ENCODE measurements around the gene TMEM255A. TPM values are rescaled to one million over a fixed set of nuclear protein-coding genes. Genes with fewer than 3 reads are reported as not detected.
A peak's percentile ranks its signal among the peaks of the same experiment; 100 is the strongest.

Gene TMEM255A
- total RNA-seq, 1 donor from 2014 or later = 2.4 TPM

DNA sequence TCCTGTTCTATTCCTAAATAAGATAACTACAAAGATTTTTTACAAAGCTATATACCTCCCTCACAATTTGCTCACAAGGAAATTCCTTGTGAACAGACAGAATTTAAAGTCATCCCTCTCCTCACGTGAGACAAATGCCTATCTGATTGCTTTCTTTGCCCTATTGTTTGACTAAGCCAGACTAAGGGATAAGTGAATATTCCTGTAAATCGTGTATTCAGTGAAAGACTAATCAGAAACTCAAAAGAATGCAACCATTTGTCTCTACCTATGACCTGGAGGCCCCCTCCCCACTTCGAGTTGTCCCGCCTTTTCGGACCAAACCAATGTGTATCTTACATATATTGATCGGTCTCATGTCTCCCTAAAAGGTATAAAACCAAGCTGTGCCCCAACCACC is 76.0 kb downstream of the TMEM255A start:
- DNase-seq (ENCODE audit: extremely low spot score, unreplicated experiment) = no peak
- TF ChIP-seq, protein P1, sequence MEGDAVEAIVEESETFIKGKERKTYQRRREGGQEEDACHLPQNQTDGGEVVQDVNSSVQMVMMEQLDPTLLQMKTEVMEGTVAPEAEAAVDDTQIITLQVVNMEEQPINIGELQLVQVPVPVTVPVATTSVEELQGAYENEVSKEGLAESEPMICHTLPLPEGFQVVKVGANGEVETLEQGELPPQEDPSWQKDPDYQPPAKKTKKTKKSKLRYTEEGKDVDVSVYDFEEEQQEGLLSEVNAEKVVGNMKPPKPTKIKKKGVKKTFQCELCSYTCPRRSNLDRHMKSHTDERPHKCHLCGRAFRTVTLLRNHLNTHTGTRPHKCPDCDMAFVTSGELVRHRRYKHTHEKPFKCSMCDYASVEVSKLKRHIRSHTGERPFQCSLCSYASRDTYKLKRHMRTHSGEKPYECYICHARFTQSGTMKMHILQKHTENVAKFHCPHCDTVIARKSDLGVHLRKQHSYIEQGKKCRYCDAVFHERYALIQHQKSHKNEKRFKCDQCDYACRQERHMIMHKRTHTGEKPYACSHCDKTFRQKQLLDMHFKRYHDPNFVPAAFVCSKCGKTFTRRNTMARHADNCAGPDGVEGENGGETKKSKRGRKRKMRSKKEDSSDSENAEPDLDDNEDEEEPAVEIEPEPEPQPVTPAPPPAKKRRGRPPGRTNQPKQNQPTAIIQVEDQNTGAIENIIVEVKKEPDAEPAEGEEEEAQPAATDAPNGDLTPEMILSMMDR (conservative IDR thresholded peaks at IDR 0.05) = no peak
- Mint-ChIP-seq H3K4me3 (no peak overlapping the region), H3K27me3 (no peaks in the 10 kb centered on the region), H3K9me3 (no peaks in the 10 kb centered on the region), H3K36me3 (no peaks in the 10 kb centered on the region), H3K4me1 (ENCODE audit: unreplicated experiment) (no peaks in the 10 kb centered on the region), H3K27ac (no peak overlapping the region)

GRCh38 chrX:120228187-120228908 is 82.9 kb downstream of the TMEM255A start:
- H3K4me1 Mint-ChIP-seq (ENCODE audit: unreplicated experiment) = no peaks in the 10 kb centered on the region
- no peak for DNase-seq (ENCODE audit: extremely low spot score, unreplicated experiment)
- no peaks in the 10 kb centered on the region for H3K36me3 Mint-ChIP-seq
- no peak overlapping the region for H3K4me3 Mint-ChIP-seq
- no peaks in the 10 kb centered on the region for H3K27me3 Mint-ChIP-seq
- no peaks in the 10 kb centered on the region for H3K9me3 Mint-ChIP-seq
- H3K27ac Mint-ChIP-seq = no peak overlapping the region
- TF ChIP-seq, protein P1 (conservative IDR thresholded peaks at IDR 0.05) = no peak

DNA sequence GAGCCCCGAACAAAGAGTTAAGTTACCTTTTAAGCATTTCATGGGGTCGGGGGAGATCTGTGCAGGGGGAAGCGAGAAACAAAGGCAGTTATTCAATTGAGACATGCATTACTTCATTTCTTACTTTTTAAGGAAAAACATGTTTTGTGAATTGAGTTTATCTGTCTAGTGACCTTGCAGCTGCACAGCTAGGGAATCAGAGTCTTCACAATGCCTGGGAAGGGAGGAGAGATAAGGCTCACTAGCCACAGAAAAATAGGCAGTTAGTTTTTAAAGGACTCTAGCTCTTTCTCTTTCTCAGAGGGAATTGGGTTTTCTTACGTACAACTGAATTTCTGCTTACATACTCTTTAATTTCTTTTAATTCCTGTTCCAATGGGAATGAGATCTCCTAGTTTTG is 86.9 kb downstream of the TMEM255A start:
- Mint-ChIP-seq H3K27ac (no peak overlapping the region), H3K36me3 (no peaks in the 10 kb centered on the region), H3K9me3 (no peaks in the 10 kb centered on the region), H3K27me3 (no peaks in the 10 kb centered on the region), H3K4me3 (no peak overlapping the region), H3K4me1 (ENCODE audit: unreplicated experiment) (no peaks in the 10 kb centered on the region)
- DNase-seq (ENCODE audit: extremely low spot score, unreplicated experiment) = no peak
- TF ChIP-seq, protein P1 (conservative IDR thresholded peaks at IDR 0.05) = no peak

- no peaks in the 10 kb centered on the region for H3K36me3 Mint-ChIP-seq
- TF ChIP-seq, protein P1 (conservative IDR thresholded peaks at IDR 0.05) = no peak
Observed at GRCh38 chrX:120223374-120223773, 87.9 kb downstream of the TMEM255A start.

GRCh38 chrX:120213438-120214265 is 97.6 kb downstream of the TMEM255A start:
- Mint-ChIP-seq H3K27ac (no peak overlapping the region), H3K9me3 (peaks cover 5% of the 10 kb centered on the region), H3K27me3 (no peaks in the 10 kb centered on the region), H3K4me1 (ENCODE audit: unreplicated experiment) (no peaks in the 10 kb centered on the region), H3K4me3 (no peak overlapping the region), H3K36me3 (no peaks in the 10 kb centered on the region)
- TF ChIP-seq, protein P1 (conservative IDR thresholded peaks at IDR 0.05) = peak; percentile 79
- DNase-seq (ENCODE audit: extremely low spot score, unreplicated experiment) = no peak

More at GRCh38 chrX:120223374-120223773, 87.9 kb downstream of the TMEM255A start:
- H3K4me3 Mint-ChIP-seq = no peak overlapping the region
- H3K9me3 Mint-ChIP-seq = no peaks in the 10 kb centered on the region
- no peaks in the 10 kb centered on the region for H3K4me1 Mint-ChIP-seq (ENCODE audit: unreplicated experiment)
- H3K27me3 Mint-ChIP-seq = no peaks in the 10 kb centered on the region
- DNase-seq (ENCODE audit: extremely low spot score, unreplicated experiment) = no peak
- H3K27ac Mint-ChIP-seq = no peak overlapping the region

Other genes starting within 250 kb of the TMEM255A start
- not detected in 2 replicates for gene RHOXF2B, start 233.8 kb downstream of the TMEM255A start, total RNA-seq (ENCODE audit: low replicate concordance)
- gene RHOXF1, start 195.5 kb downstream of the TMEM255A start, total RNA-seq (ENCODE audit: low replicate concordance) = not detected in 2 replicates
- not detected in 2 replicates for gene RHOXF2, start 152.8 kb downstream of the TMEM255A start, total RNA-seq (ENCODE audit: low replicate concordance)
- gene ZBTB33, start 60.6 kb downstream of the TMEM255A start, total RNA-seq (ENCODE audit: low replicate concordance) = 25.7 and 27.8 TPM in 2 replicates
- not detected in 2 replicates for gene ATP1B4, start 50.6 kb upstream of the TMEM255A start, total RNA-seq (ENCODE audit: low replicate concordance)
- gene LAMP2, start 157.8 kb upstream of the TMEM255A start, total RNA-seq (ENCODE audit: low replicate concordance) = 82.9 and 120 TPM in 2 replicates
- gene CUL4B, start 249.5 kb upstream of the TMEM255A start, total RNA-seq (ENCODE audit: low replicate concordance) = 46.0 and 51.8 TPM in 2 replicates